IPS-NIHi11 (cell line): ENCODE data around the gene TGFB1.
A peak's percentile ranks its signal among the peaks of the same experiment; 100 is the strongest.
"Not testable (repeated sequence)": the region's sequence is repeated elsewhere in the genome, so short reads cannot be mapped to it uniquely, and the experiment has no call there.

Experiments
- DNase-seq: peaks from one replicate; pipeline ENCODE4 v3.0.0; 2012; ENCODE audit warnings: mixed read lengths, low spot score

The TGFB1 gene

GRCh38 chr19:41353466-41354342 lies at the start of gene TGFB1:
TGFB1 (minus strand) TSS chr19:41353922; CDS start chr19:41353044, 878 bp downstream.
- DNase-seq = peak; percentile 93

- no peak for DNase-seq
These were observed 48.3 kb upstream of the TGFB1 start for GRCh38 chr19:41402010-41402409.

- DNase-seq = no peak
These were observed 47.8 kb upstream of the TGFB1 start for GRCh38 chr19:41401483-41401882.

GRCh38 chr19:41399525-41399924 lies 45.8 kb upstream of the TGFB1 start:
- DNase-seq = no peak

GRCh38 chr19:41399091-41399490 lies 45.4 kb upstream of the TGFB1 start:
- DNase-seq = no peak

GRCh38 chr19:41398598-41398997 lies 44.9 kb upstream of the TGFB1 start:
- no peak for DNase-seq

GRCh38 chr19:41398050-41398418 lies 44.3 kb upstream of the TGFB1 start:
- no peak for DNase-seq

- DNase-seq = peak; percentile 99
These were observed 43.6 kb upstream of the TGFB1 start, which contains the start of the genes BCKDHA and EXOSC5 for GRCh38 chr19:41397086-41398049. BCKDHA (plus strand) TSS chr19:41397818; CDS start chr19:41397828, 10 bp downstream. EXOSC5 (minus strand) TSS chr19:41397359; CDS start chr19:41397328, 31 bp downstream.

- no peak for DNase-seq
These were observed 41.6 kb upstream of the TGFB1 start for GRCh38 chr19:41395355-41395754.

- no peak for DNase-seq
These were observed 39.1 kb upstream of the TGFB1 start for GRCh38 chr19:41392775-41393174.

- no peak for DNase-seq
These were observed 37.9 kb upstream of the TGFB1 start for GRCh38 chr19:41391618-41392017.

- DNase-seq = no peak
These were observed 32.7 kb upstream of the TGFB1 start for GRCh38 chr19:41386442-41386841.

GRCh38 chr19:41384351-41384750 lies 30.6 kb upstream of the TGFB1 start:
- no peak for DNase-seq

- DNase-seq = not testable (repeated sequence)
These were observed 27.8 kb upstream of the TGFB1 start for GRCh38 chr19:41381536-41381935.

GRCh38 chr19:41377977-41378709 lies 24.4 kb upstream of the TGFB1 start:
- DNase-seq = peak; percentile 67

- no peak for DNase-seq
These were observed 23.3 kb upstream of the TGFB1 start for GRCh38 chr19:41376998-41377365.

GRCh38 chr19:41376241-41376997 lies 22.7 kb upstream of the TGFB1 start, which contains the start of gene TMEM91:
TMEM91 (plus strand) TSS chr19:41376533; CDS start chr19:41378310, 1,777 bp downstream.
- peak; percentile 84 for DNase-seq

GRCh38 chr19:41373993-41374392 lies 20.3 kb upstream of the TGFB1 start:
- DNase-seq = peak; percentile 38

GRCh38 chr19:41372501-41372900 lies 18.8 kb upstream of the TGFB1 start:
- DNase-seq = no peak

- DNase-seq = no peak
These were observed 17.8 kb upstream of the TGFB1 start for GRCh38 chr19:41371541-41371940.

GRCh38 chr19:41371119-41371518 lies 17.4 kb upstream of the TGFB1 start:
- DNase-seq = not testable (repeated sequence)
